HUES64 (cell line): ENCODE data around the gene TRIM69.
A peak's percentile ranks its signal among the peaks of the same experiment; 100 is the strongest.

ENCODE experiments used
- H3K27ac ChIP-seq: 2 replicates; pipeline ENCODE4 v1.7.0; 2013; ENCODE audit warnings: low read depth, low read length, inconsistent platforms
- H3K27me3 ChIP-seq: 2 replicates; pipeline ENCODE4 v1.6.1; 2013; ENCODE audit warnings: mild to moderate bottlenecking, low read length; ENCODE audit not compliant: insufficient read depth
- H3K36me3 ChIP-seq: 2 replicates; pipeline ENCODE4 v1.6.1; 2013; ENCODE audit warnings: mild to moderate bottlenecking, low read length; ENCODE audit not compliant: insufficient read depth
- H3K4me1 ChIP-seq: 2 replicates; pipeline ENCODE4 v1.6.1; 2013; ENCODE audit warnings: mild to moderate bottlenecking, low read length, moderate library complexity; ENCODE audit not compliant: insufficient read depth
- H3K4me3 ChIP-seq: 2 replicates; pipeline ENCODE4 v1.5.1; 2013; ENCODE audit warnings: mild to moderate bottlenecking, low read length, moderate library complexity
- H3K9ac ChIP-seq: 2 replicates; pipeline ENCODE4 v1.6.1; 2013; ENCODE audit warnings: mild to moderate bottlenecking, low read depth, low read length
- H3K9me3 ChIP-seq: 2 replicates; pipeline ENCODE4 v1.6.1; 2013; ENCODE audit warnings: low read depth, low read length; ENCODE audit not compliant: insufficient read depth
- WGBS: fragments of 150-250, 120-280 bp; methylation state at CpG from one replicate; pipeline ENCODE4 v1.1.7; 2013; ENCODE audit warnings: missing lambda C conversion rate; 5-methylcytosine and 5-hydroxymethylcytosine counted together

TRIM69 gene

DNA sequence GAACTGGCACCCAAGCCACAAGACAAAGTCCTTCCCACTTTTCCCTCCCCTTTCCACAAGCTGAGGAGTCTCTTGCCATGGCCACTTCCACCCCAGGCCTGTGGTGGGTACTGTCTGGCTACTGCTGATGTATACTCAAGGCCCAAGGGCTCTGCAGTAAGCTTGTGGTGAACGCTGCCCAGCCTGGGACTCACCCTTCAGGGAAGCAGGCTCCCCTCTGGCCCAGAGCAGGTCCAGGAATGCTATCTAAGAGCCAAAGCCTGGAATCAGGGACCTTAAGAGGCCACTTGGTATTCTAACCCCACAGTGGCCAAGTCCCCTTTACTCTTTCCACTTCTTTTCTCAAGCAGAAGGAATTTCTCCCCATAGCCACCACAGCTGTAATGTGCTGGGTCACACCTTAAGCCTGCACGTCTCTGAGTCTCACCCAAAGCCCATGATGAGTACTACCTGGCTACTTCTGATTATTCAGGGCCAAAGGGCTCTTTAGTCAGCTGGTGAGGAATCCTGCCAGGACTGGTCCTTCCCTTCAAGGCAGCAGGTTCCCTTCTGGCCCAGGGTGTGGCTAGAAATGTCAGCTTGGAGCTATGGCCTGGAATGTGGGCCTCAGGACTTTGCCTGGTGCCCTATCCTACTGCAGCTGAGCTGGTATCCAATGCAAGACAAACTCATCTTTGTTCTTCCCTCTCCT is 29.2 kb upstream of the TRIM69 start:
- no peaks in the 10 kb centered on the region for H3K4me1 ChIP-seq
- no peak overlapping the region for H3K9ac ChIP-seq
- no peak overlapping the region for H3K4me3 ChIP-seq
- H3K9me3 ChIP-seq = no peaks in the 10 kb centered on the region
- no peaks in the 10 kb centered on the region for H3K36me3 ChIP-seq
- 90% methylated on average over 2 of the region's 2 CpGs for WGBS
- H3K27me3 ChIP-seq = peaks cover 6% of the 10 kb centered on the region
- no peak overlapping the region for H3K27ac ChIP-seq

DNA sequence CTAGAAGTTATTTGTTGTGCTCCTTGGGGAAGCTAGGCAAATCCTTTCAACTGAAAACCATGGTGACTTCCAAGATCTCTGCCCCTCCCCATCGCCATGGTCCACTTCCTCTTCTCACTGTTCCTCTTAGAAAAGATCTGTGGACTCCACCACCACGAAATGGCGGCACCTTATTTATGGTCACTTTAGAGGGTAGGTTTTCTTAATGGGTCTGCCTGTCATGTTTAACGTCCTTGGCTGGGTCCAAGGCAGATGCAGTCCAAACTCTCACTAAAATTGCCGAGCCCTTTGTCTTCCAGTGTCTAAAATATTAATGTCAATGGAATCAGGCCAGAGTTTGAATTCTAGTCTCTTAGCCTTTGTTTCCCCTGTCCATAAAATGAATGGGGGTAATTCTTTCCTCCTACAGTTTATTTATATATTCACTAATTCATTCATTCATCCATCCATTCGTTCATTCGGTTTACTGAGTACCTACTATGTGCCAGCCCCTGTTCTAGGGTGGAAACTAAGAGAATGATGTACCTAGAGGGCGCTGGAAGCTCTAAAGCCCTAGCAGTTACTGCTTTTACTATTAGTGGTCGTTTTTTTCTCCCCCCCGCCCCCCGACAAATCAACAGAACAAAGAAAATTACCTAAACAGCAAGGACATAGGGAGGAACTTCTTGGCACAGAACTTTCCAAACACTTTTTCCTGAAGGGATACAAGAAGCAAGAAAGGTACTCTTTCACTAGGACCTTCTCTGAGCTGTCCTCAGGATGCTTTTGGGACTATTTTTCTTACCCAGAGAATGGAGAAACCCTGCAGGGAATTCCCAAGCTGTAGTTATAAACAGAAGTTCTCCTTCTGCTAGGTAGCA is 25.9 kb upstream of the TRIM69 start:
- peaks cover 16% of the 10 kb centered on the region for H3K27me3 ChIP-seq
- peak overlapping the region; percentile 81 for H3K4me3 ChIP-seq
- H3K9me3 ChIP-seq = no peaks in the 10 kb centered on the region
- H3K9ac ChIP-seq = peak overlapping the region; percentile 72
- 54% methylated on average over 9 of the region's 11 CpGs for WGBS
- peak overlapping the region; percentile 59; the same call in 1 of the 2 replicates for H3K27ac ChIP-seq
- H3K4me1 ChIP-seq = no peaks in the 10 kb centered on the region
- H3K36me3 ChIP-seq = peaks cover 2% of the 10 kb centered on the region

DNA sequence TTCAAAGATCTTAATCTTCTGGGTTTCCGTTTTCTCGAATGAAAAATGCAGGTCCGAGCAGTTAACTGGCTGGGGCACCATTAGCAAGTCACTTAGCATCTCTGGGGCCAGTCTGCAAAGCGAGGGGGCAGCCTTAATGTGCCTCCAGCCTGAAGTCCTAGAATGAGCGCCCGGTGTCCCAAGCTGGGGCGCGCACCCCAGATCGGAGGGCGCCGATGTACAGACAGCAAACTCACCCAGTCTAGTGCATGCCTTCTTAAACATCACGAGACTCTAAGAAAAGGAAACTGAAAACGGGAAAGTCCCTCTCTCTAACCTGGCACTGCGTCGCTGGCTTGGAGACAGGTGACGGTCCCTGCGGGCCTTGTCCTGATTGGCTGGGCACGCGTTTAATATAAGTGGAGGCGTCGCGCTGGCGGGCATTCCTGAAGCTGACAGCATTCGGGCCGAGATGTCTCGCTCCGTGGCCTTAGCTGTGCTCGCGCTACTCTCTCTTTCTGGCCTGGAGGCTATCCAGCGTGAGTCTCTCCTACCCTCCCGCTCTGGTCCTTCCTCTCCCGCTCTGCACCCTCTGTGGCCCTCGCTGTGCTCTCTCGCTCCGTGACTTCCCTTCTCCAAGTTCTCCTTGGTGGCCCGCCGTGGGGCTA is 25.1 kb upstream of the TRIM69 start, which contains the start of the genes B2M and PATL2:
Gene B2M, plus strand, starts transcription at position 422 of the 647 bp plus-strand sequence. Its CDS starts 30 bp downstream, at position 452.
Gene PATL2, minus strand, starts transcription at position 228 of the 647 bp plus-strand sequence. CDS start 34,833 bp downstream, outside the sequence.
- Histone ChIP-seq H3K27me3 (peaks cover 16% of the 10 kb centered on the region), H3K9ac (peak within 1 kb of the TSS; percentile 72), H3K36me3 (peaks cover 9% of the 10 kb centered on the region), H3K27ac (peak within 1 kb of the TSS; percentile 59; the same call in 1 of the 2 replicates), H3K4me1 (no peaks in the 10 kb centered on the region), H3K9me3 (no peaks in the 10 kb centered on the region), H3K4me3 (peak within 1 kb of the TSS; percentile 81)
- under 1% methylated on average over 37 of the region's 37 CpGs for WGBS

DNA sequence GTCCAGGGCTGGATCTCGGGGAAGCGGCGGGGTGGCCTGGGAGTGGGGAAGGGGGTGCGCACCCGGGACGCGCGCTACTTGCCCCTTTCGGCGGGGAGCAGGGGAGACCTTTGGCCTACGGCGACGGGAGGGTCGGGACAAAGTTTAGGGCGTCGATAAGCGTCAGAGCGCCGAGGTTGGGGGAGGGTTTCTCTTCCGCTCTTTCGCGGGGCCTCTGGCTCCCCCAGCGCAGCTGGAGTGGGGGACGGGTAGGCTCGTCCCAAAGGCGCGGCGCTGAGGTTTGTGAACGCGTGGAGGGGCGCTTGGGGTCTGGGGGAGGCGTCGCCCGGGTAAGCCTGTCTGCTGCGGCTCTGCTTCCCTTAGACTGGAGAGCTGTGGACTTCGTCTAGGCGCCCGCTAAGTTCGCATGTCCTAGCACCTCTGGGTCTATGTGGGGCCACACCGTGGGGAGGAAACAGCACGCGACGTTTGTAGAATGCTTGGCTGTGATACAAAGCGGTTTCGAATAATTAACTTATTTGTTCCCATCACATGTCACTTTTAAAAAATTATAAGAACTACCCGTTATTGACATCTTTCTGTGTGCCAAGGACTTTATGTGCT is 24.5 kb upstream of the TRIM69 start:
- peak overlapping the region; percentile 36; the same call in 1 of the 2 replicates for H3K27ac ChIP-seq

DNA sequence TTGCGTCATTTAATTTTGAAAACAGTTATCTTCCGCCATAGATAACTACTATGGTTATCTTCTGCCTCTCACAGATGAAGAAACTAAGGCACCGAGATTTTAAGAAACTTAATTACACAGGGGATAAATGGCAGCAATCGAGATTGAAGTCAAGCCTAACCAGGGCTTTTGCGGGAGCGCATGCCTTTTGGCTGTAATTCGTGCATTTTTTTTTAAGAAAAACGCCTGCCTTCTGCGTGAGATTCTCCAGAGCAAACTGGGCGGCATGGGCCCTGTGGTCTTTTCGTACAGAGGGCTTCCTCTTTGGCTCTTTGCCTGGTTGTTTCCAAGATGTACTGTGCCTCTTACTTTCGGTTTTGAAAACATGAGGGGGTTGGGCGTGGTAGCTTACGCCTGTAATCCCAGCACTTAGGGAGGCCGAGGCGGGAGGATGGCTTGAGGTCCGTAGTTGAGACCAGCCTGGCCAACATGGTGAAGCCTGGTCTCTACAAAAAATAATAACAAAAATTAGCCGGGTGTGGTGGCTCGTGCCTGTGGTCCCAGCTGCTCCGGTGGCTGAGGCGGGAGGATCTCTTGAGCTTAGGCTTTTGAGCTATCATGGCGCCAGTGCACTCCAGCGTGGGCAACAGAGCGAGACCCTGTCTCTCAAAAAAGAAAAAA is 23.9 kb upstream of the TRIM69 start:
- H3K4me3 ChIP-seq = peak overlapping the region; percentile 81

More for the DNA sequence above, 24.5 kb upstream of the TRIM69 start:
- Histone ChIP-seq H3K4me3 (peak overlapping the region; percentile 81), H3K27me3 (peaks cover 16% of the 10 kb centered on the region), H3K4me1 (no peaks in the 10 kb centered on the region), H3K36me3 (peaks cover 15% of the 10 kb centered on the region), H3K9me3 (no peaks in the 10 kb centered on the region), H3K9ac (peak overlapping the region; percentile 67)
- 3% methylated on average over 46 of the region's 46 CpGs for WGBS

DNA sequence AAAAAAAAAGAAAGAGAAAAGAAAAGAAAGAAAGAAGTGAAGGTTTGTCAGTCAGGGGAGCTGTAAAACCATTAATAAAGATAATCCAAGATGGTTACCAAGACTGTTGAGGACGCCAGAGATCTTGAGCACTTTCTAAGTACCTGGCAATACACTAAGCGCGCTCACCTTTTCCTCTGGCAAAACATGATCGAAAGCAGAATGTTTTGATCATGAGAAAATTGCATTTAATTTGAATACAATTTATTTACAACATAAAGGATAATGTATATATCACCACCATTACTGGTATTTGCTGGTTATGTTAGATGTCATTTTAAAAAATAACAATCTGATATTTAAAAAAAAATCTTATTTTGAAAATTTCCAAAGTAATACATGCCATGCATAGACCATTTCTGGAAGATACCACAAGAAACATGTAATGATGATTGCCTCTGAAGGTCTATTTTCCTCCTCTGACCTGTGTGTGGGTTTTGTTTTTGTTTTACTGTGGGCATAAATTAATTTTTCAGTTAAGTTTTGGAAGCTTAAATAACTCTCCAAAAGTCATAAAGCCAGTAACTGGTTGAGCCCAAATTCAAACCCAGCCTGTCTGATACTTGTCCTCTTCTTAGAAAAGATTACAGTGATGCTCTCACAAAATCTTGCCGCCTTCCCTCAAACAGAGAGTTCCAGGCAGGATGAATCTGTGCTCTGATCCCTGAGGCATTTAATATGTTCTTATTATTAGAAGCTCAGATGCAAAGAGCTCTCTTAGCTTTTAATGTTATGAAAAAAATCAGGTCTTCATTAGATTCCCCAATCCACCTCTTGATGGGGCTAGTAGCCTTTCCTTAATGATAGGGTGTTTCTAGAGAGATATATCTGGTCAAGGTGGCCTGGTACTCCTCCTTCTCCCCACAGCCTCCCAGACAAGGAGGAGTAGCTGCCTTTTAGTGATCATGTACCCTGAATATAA is 23.0 kb upstream of the TRIM69 start:
- H3K4me3 ChIP-seq = no peak overlapping the region
- peaks cover 16% of the 10 kb centered on the region for H3K27me3 ChIP-seq
- H3K36me3 ChIP-seq = peaks cover 30% of the 10 kb centered on the region
- no peak overlapping the region for H3K9ac ChIP-seq
- H3K4me1 ChIP-seq = no peaks in the 10 kb centered on the region
- 95% methylated on average over 4 of the region's 5 CpGs for WGBS
- no peak overlapping the region for H3K27ac ChIP-seq
- H3K9me3 ChIP-seq = no peaks in the 10 kb centered on the region

More for the DNA sequence above, 23.9 kb upstream of the TRIM69 start:
- peaks cover 22% of the 10 kb centered on the region for H3K36me3 ChIP-seq
- H3K27me3 ChIP-seq = peaks cover 16% of the 10 kb centered on the region
- 80% methylated on average over 24 of the region's 24 CpGs for WGBS
- no peaks in the 10 kb centered on the region for H3K4me1 ChIP-seq
- H3K9me3 ChIP-seq = no peaks in the 10 kb centered on the region
- no peak overlapping the region for H3K9ac ChIP-seq
- no peak overlapping the region for H3K27ac ChIP-seq

DNA sequence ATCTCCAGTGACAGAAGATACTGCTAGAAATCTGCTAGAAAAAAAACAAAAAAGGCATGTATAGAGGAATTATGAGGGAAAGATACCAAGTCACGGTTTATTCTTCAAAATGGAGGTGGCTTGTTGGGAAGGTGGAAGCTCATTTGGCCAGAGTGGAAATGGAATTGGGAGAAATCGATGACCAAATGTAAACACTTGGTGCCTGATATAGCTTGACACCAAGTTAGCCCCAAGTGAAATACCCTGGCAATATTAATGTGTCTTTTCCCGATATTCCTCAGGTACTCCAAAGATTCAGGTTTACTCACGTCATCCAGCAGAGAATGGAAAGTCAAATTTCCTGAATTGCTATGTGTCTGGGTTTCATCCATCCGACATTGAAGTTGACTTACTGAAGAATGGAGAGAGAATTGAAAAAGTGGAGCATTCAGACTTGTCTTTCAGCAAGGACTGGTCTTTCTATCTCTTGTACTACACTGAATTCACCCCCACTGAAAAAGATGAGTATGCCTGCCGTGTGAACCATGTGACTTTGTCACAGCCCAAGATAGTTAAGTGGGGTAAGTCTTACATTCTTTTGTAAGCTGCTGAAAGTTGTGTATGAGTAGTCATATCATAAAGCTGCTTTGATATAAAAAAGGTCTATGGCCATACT is 21.1 kb upstream of the TRIM69 start:
- Histone ChIP-seq H3K27me3 (peaks cover 16% of the 10 kb centered on the region), H3K9me3 (no peaks in the 10 kb centered on the region), H3K4me1 (no peaks in the 10 kb centered on the region), H3K4me3 (no peak overlapping the region), H3K27ac (no peak overlapping the region), H3K9ac (no peak overlapping the region), H3K36me3 (peaks cover 31% of the 10 kb centered on the region)
- 93% methylated on average over 6 of the region's 6 CpGs for WGBS

DNA sequence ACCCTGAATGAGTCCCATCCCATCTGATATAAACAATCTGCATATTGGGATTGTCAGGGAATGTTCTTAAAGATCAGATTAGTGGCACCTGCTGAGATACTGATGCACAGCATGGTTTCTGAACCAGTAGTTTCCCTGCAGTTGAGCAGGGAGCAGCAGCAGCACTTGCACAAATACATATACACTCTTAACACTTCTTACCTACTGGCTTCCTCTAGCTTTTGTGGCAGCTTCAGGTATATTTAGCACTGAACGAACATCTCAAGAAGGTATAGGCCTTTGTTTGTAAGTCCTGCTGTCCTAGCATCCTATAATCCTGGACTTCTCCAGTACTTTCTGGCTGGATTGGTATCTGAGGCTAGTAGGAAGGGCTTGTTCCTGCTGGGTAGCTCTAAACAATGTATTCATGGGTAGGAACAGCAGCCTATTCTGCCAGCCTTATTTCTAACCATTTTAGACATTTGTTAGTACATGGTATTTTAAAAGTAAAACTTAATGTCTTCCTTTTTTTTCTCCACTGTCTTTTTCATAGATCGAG is 20.5 kb upstream of the TRIM69 start:
- no peak overlapping the region for H3K9ac ChIP-seq
- 92% methylated on average over 1 of the region's 2 CpGs for WGBS
- H3K36me3 ChIP-seq = peaks cover 31% of the 10 kb centered on the region
- no peaks in the 10 kb centered on the region for H3K9me3 ChIP-seq
- peaks cover 16% of the 10 kb centered on the region for H3K27me3 ChIP-seq
- no peak overlapping the region for H3K4me3 ChIP-seq
- H3K27ac ChIP-seq = no peak overlapping the region
- H3K4me1 ChIP-seq = no peaks in the 10 kb centered on the region

DNA sequence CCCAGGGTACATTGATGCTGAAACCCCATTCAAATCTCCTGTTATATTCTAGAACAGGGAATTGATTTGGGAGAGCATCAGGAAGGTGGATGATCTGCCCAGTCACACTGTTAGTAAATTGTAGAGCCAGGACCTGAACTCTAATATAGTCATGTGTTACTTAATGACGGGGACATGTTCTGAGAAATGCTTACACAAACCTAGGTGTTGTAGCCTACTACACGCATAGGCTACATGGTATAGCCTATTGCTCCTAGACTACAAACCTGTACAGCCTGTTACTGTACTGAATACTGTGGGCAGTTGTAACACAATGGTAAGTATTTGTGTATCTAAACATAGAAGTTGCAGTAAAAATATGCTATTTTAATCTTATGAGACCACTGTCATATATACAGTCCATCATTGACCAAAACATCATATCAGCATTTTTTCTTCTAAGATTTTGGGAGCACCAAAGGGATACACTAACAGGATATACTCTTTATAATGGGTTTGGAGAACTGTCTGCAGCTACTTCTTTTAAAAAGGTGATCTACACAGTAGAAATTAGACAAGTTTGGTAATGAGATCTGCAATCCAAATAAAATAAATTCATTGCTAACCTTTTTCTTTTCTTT is 19.2 kb upstream of the TRIM69 start:
- no peaks in the 10 kb centered on the region for H3K9me3 ChIP-seq
- 100% methylated on average over 2 of the region's 2 CpGs for WGBS
- no peak overlapping the region for H3K9ac ChIP-seq
- no peaks in the 10 kb centered on the region for H3K4me1 ChIP-seq
- H3K27ac ChIP-seq = no peak overlapping the region
- peaks cover 9% of the 10 kb centered on the region for H3K27me3 ChIP-seq
- H3K36me3 ChIP-seq = peaks cover 31% of the 10 kb centered on the region
- H3K4me3 ChIP-seq = no peak overlapping the region
